Measurements from ENCODE around the gene PRR29.

Gene PRR29

GRCh38 chr17:64002658-64003525, 4.7 kb downstream of the PRR29 start:
- TF ChIP-seq POLR2AphosphoS5 (IDR thresholded peaks at IDR 0.05; ENCODE audit: low read depth, low read length) (no peak), TAF1 (IDR thresholded peaks at IDR 0.05; ENCODE audit: borderline replicate concordance, insufficient read depth, low read length) (no peak), REST (IDR thresholded peaks at IDR 0.05; ENCODE audit: insufficient read depth in 1 of 2, low read depth in 2 of 2, low read length in 2 of 2) (no peak), SIN3A (IDR thresholded peaks at IDR 0.05; ENCODE audit: borderline replicate concordance, insufficient read depth, low read length) (no peak), FOXP2 (optimal IDR thresholded peaks at IDR 0.05; ENCODE audit: borderline replicate concordance, extremely low read depth, extremely low read length, insufficient read depth) (no peak)

GRCh38 chr17:64003526-64004121, 5.5 kb downstream of the PRR29 start:
- TF ChIP-seq SIN3A (IDR thresholded peaks at IDR 0.05; ENCODE audit: borderline replicate concordance, insufficient read depth, low read length) (no peak), TAF1 (IDR thresholded peaks at IDR 0.05; ENCODE audit: borderline replicate concordance, insufficient read depth, low read length) (no peak), FOXP2 (optimal IDR thresholded peaks at IDR 0.05; ENCODE audit: borderline replicate concordance, extremely low read depth, extremely low read length, insufficient read depth) (no peak), REST (IDR thresholded peaks at IDR 0.05; ENCODE audit: insufficient read depth in 1 of 2, low read depth in 2 of 2, low read length in 2 of 2) (no peak), POLR2AphosphoS5 (IDR thresholded peaks at IDR 0.05; ENCODE audit: low read depth, low read length) (no peak)

- no peak for TF ChIP-seq SIN3A (IDR thresholded peaks at IDR 0.05; ENCODE audit: borderline replicate concordance, insufficient read depth, low read length)
- no peak for TF ChIP-seq POLR2AphosphoS5 (IDR thresholded peaks at IDR 0.05; ENCODE audit: low read depth, low read length)
- TF ChIP-seq FOXP2 (optimal IDR thresholded peaks at IDR 0.05; ENCODE audit: borderline replicate concordance, extremely low read depth, extremely low read length, insufficient read depth): no peak
- TF ChIP-seq REST (IDR thresholded peaks at IDR 0.05; ENCODE audit: insufficient read depth in 1 of 2, low read depth in 2 of 2, low read length in 2 of 2): no peak
- TF ChIP-seq TAF1 (IDR thresholded peaks at IDR 0.05; ENCODE audit: borderline replicate concordance, insufficient read depth, low read length): no peak
These were observed 6.1 kb downstream of the PRR29 start for GRCh38 chr17:64004218-64004770.

- TF ChIP-seq SIN3A (IDR thresholded peaks at IDR 0.05; ENCODE audit: borderline replicate concordance, insufficient read depth, low read length): no peak
- TF ChIP-seq REST (IDR thresholded peaks at IDR 0.05; ENCODE audit: insufficient read depth in 1 of 2, low read depth in 2 of 2, low read length in 2 of 2): no peak
These were observed 7.0 kb downstream of the PRR29 start for GRCh38 chr17:64004903-64005733.

Measured in PFSK-1 (cell line).